Transverse colon (tissue), 3 donors: Measurements from ENCODE around the gene SHC3.

ENCODE experiments used
- CTCF ChIP-seq, 5 experiments: fragments of 200-600 bp in 3 of 5; fragments of 450-650 bp in 2 of 5; sonication (generic) in 3 of 5; IDR thresholded peaks; 1 replicate in 2 of 5; 2 replicates in 3 of 5; pipeline ENCODE4 v1.5.1; 2016 to 2017; ENCODE audit warnings: antibody characterized with exemption in 5 of 5, inconsistent platforms in 3 of 5, mild to moderate bottlenecking in 2 of 5, moderate library complexity in 1 of 5
- EP300 ChIP-seq: sonication (generic); formaldehyde crosslinking; IDR thresholded peaks from one replicate; pipeline ENCODE4 v1.6.1; 2017; ENCODE audit warnings: antibody characterized with exemption, low read depth
- POLR2A ChIP-seq: fragments of 450-650 bp; IDR thresholded peaks from one replicate; pipeline ENCODE4 v1.6.1; 2016; ENCODE audit warnings: antibody characterized with exemption, mild to moderate bottlenecking, moderate library complexity

- TF ChIP-seq POLR2A: no peak
- no peak for TF ChIP-seq CTCF (IDR thresholded peaks at IDR 0.05)
- TF ChIP-seq EP300: no peak
Measured at GRCh38 chr9:88996921-88997235, 181.7 kb downstream of the SHC3 start.
